HFFc6 (cell line): Measurements from ENCODE around the gene TMEM219. TPM values are rescaled to one million over a fixed set of nuclear protein-coding genes. Genes with fewer than 3 reads are reported as not detected.
A peak's percentile ranks its signal among the peaks of the same experiment; 100 is the strongest.

Experiments used
- DNase-seq: peaks from one replicate; pipeline ENCODE4 v3.0.0-alpha.2; 2018
- H3K27ac Mint-ChIP-seq: 2 replicates; pipeline ENCODE4 v1.8.0; 2020; ENCODE audit warnings: mild to moderate bottlenecking, mixed read lengths
- H3K27me3 Mint-ChIP-seq: 2 replicates; pipeline ENCODE4 v1.8.0; 2021; ENCODE audit warnings: mild to moderate bottlenecking, moderate library complexity, mixed read lengths; ENCODE audit not compliant: insufficient read depth
- H3K36me3 Mint-ChIP-seq: 2 replicates; pipeline ENCODE4 v1.8.0; 2021; ENCODE audit warnings: low read depth, mixed read lengths
- H3K4me1 Mint-ChIP-seq: 2 replicates; pipeline ENCODE4 v1.8.0; 2020; ENCODE audit warnings: low read depth, mixed read lengths
- H3K4me3 Mint-ChIP-seq: 2 replicates; pipeline ENCODE4 v1.8.0; 2020; ENCODE audit warnings: mild to moderate bottlenecking, moderate library complexity, mixed read lengths
- H3K9me3 Mint-ChIP-seq: 2 replicates; pipeline ENCODE4 v1.8.0; 2020; ENCODE audit warnings: mild to moderate bottlenecking, mixed read lengths
- CTCF ChIP-seq: fragments of 200-600 bp; sonication (generic); IDR thresholded peaks from 2 replicates; pipeline ENCODE4 v1.5.0; 2021; ENCODE audit warnings: antibody characterized with exemption, mild to moderate bottlenecking
- total RNA-seq, 6 experiments: library from RNA; stranded (reverse); fragmentation: NEBNext Ultra II Directional; extraction: Animal tissue kit (Norgen Biotek cat#: 25700); gene quantifications; 2 replicates in 1 of 6; 3 replicates in 5 of 6; pipeline ENCODE4 v1.2.3, GENCODE V29; 2021

TMEM219 gene
- total RNA-seq, 6 experiments from 2014 or later: 105 to 122 (median 110) TPM

DNA sequence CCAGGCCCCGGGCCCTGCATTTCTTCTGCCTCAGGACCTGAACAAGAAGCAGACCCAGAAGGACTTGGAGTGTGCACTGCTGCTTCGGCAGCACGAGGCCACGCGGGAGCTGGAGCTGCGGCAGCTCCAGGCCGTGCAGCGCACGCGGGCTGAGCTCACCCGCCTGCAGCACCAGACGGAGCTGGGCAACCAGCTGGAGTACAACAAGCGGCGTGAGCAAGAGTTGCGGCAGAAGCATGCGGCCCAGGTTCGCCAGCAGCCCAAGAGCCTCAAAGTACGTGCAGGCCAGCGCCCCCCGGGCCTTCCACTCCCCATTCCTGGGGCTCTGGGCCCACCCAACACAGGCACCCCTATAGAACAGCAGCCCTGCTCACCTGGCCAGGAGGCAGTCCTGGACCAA, 24.4 kb downstream of the TMEM219 start:
- no peak for TF ChIP-seq CTCF
- Mint-ChIP-seq H3K27me3 (no peaks in the 10 kb centered on the region; the same call in 1 of the 2 replicates), H3K36me3 (peaks cover 27% of the 10 kb centered on the region), H3K4me3 (no peak overlapping the region), H3K27ac (no peak overlapping the region), H3K4me1 (peaks cover 7% of the 10 kb centered on the region), H3K9me3 (no peaks in the 10 kb centered on the region)
- DNase-seq: no peak

- peaks cover 27% of the 10 kb centered on the region for H3K36me3 Mint-ChIP-seq
- no peaks in the 10 kb centered on the region for H3K9me3 Mint-ChIP-seq
- no peak for TF ChIP-seq CTCF
- H3K4me3 Mint-ChIP-seq: no peak overlapping the region
- DNase-seq: no peak
- H3K4me1 Mint-ChIP-seq: peaks cover 7% of the 10 kb centered on the region
- no peak overlapping the region for H3K27ac Mint-ChIP-seq
- H3K27me3 Mint-ChIP-seq: no peaks in the 10 kb centered on the region; the same call in 1 of the 2 replicates
These were observed 25.1 kb downstream of the TMEM219 start for GRCh38 chr16:29986931-29987330.

DNA sequence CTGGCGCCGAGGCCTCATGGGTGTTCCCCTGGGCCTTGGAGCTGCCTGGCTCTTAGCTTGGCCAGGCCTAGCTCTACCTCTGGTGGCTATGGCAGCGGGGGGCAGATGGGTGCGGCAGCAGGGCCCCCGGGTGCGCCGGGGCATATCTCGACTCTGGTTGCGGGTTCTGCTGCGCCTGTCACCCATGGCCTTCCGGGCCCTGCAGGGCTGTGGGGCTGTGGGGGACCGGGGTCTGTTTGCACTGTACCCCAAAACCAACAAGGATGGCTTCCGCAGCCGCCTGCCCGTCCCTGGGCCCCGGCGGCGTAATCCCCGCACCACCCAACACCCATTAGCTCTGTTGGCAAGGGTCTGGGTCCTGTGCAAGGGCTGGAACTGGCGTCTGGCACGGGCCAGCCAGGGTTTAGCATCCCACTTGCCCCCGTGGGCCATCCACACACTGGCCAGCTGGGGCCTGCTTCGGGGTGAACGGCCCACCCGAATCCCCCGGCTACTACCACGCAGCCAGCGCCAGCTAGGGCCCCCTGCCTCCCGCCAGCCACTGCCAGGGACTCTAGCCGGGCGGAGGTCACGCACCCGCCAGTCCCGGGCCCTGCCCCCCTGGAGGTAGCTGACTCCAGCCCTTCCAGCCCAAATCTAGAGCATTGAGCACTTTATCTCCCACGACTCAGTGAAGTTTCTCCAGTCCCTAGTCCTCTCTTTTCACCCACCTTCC, 25.6 kb downstream of the TMEM219 start:
- Mint-ChIP-seq H3K9me3 (no peaks in the 10 kb centered on the region), H3K4me3 (no peak overlapping the region), H3K27ac (no peak overlapping the region), H3K4me1 (peaks cover 12% of the 10 kb centered on the region), H3K36me3 (peaks cover 33% of the 10 kb centered on the region), H3K27me3 (no peaks in the 10 kb centered on the region; the same call in 1 of the 2 replicates)
- no peak for DNase-seq
- no peak for TF ChIP-seq CTCF

DNA sequence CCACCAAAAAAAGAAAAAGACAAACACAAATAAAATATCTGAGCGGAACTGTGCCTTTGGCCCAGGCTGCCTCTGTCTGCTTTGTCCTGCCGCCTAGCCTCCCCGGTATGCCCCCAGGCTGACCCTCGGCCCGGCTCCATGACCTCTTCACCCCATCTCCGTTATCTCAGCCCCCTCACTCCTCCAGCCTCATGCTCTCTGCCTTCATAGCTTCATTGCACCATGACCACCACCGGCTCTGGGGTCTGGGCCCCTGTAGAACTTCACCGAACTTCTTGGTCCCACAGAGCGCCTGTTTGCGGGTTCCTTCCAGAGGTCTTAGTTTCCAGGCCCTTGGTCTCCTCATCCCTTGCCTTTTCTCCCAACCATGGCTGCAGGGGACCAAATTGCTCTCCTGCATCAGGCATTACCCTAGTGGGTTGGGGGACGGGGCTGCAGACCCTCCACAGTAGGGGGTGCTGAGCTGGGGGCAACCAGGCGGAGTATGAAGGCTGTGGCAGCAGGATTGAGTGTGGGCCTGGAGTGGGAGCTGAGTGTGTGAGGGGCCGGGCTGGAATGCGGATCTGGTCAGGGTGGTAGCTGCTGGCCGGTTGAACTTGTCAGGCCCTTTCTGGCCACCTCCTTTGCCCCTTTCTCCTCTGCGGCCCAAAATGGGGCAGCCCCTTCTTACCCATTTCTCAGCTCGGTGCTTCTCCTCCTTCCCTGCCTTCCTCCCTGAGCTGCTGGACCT, 26.6 kb downstream of the TMEM219 start:
- 0 out of 2 replicates have a peak overlapping the region, but pooled peaks have one; percentile 2 for H3K27ac Mint-ChIP-seq
- no peaks in the 10 kb centered on the region; the same call in none of the 2 replicates for H3K27me3 Mint-ChIP-seq
- H3K9me3 Mint-ChIP-seq: no peaks in the 10 kb centered on the region
- TF ChIP-seq CTCF: no peak
- H3K36me3 Mint-ChIP-seq: peaks cover 34% of the 10 kb centered on the region
- DNase-seq: no peak
- H3K4me1 Mint-ChIP-seq: peaks cover 11% of the 10 kb centered on the region
- H3K4me3 Mint-ChIP-seq: no peak overlapping the region

DNA sequence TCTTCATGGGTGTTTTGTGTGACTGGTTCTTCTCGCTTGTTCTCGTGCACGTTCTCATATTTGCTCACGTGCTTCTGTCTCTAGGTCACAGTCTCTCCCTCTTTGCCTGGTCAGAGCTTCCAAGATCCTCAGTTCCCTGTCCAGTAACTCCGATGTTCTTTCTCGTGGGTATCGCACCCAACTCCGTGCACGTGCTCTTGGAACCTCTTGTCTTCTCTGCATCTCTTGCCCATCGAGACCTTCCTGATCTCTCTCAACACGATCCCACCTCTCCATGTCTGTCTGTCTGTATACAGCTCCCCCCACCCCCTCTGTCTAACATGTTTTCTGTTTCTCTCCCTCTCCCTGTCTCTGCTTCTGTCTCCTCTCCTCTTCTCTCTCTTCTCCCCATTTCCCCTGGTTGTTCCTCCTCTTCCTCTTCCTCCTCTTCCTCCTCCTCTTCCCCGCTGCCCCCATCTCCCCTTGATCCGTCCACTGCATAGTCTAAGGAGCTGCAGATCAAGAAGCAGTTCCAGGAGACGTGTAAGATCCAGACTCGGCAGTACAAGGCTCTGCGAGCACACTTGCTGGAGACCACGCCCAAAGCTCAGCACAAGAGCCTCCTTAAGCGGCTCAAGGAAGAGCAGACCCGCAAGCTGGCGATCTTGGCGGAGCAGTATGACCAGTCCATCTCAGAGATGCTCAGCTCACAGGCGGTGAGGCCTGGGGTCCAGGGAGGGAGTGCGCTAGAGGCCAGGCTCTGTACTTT, 27.4 kb downstream of the TMEM219 start:
- H3K9me3 Mint-ChIP-seq: no peaks in the 10 kb centered on the region
- H3K4me1 Mint-ChIP-seq: peaks cover 14% of the 10 kb centered on the region
- TF ChIP-seq CTCF: no peak
- H3K27ac Mint-ChIP-seq: 0 out of 2 replicates have a peak overlapping the region, but pooled peaks have one; percentile 2
- H3K36me3 Mint-ChIP-seq: peaks cover 27% of the 10 kb centered on the region
- no peak overlapping the region for H3K4me3 Mint-ChIP-seq
- no peak for DNase-seq
- no peaks in the 10 kb centered on the region; the same call in none of the 2 replicates for H3K27me3 Mint-ChIP-seq
